Uterus (tissue), 2 donors: ENCODE data around the gene BCAT1.

Experiments
- POLR2A ChIP-seq, 2 donors: fragments of 450-650 bp; IDR thresholded peaks; one replicate each; pipeline ENCODE4 v1.6.1; 2016; ENCODE audit warnings: antibody characterized with exemption in 2 of 2, mild to moderate bottlenecking in 1 of 2, moderate library complexity in 1 of 2
- TF ChIP-seq, protein P1 (sequence below), 4 experiments: fragments of 200-600 bp in 2 of 4; fragments of 450-650 bp in 2 of 4; sonication (generic) in 2 of 4; IDR thresholded peaks; one replicate each; pipeline ENCODE4 v1.5.1; 2016 to 2019; ENCODE audit warnings: antibody characterized with exemption in 4 of 4, mild to moderate bottlenecking in 2 of 4, moderate library complexity in 1 of 4

DNA sequence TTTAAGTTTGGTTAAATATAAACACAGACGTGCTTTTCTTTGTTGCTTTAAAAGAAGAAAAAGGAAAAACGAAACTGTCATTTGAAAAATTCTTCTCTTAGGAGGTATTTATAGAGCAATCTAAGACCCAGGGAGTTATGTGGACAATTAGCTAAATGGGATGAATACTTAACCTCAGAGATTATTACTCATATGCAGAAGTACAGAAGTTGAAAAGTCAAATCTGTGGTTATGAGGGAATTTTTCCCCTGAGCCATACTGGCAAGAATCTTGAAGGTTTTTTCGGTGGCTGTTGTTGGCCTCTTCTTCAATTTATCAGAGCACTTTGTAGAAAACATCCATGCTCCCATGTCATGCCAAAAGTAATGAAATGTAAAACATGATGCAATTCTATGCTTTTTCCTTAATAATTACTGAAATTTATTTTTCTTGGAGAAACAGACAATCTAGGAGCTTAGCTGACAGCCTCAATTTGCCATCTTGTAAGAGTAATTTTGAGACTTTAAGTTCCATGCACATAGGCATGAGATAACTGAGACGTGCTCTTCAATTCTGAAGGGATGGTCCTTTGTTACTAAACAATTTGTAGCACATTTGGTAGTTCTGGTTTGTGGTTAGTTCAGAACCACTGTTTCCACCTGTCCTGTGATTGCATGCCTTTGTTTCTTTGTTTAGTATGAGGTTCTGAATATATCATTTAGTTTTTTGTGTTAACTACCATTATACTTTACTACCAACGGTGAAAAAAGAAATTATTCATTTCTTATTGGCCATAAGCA, 126.6 kb downstream of the BCAT1 start:
- TF ChIP-seq, protein P1, sequence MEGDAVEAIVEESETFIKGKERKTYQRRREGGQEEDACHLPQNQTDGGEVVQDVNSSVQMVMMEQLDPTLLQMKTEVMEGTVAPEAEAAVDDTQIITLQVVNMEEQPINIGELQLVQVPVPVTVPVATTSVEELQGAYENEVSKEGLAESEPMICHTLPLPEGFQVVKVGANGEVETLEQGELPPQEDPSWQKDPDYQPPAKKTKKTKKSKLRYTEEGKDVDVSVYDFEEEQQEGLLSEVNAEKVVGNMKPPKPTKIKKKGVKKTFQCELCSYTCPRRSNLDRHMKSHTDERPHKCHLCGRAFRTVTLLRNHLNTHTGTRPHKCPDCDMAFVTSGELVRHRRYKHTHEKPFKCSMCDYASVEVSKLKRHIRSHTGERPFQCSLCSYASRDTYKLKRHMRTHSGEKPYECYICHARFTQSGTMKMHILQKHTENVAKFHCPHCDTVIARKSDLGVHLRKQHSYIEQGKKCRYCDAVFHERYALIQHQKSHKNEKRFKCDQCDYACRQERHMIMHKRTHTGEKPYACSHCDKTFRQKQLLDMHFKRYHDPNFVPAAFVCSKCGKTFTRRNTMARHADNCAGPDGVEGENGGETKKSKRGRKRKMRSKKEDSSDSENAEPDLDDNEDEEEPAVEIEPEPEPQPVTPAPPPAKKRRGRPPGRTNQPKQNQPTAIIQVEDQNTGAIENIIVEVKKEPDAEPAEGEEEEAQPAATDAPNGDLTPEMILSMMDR (IDR thresholded peaks at IDR 0.05) = no peak
- no peak for TF ChIP-seq POLR2A (IDR thresholded peaks at IDR 0.05)
